Cardiac muscle cell (in vitro differentiated cells and primary cell): ENCODE data around the gene EIF5A2. TPM values are rescaled to one million over a fixed set of nuclear protein-coding genes. Genes with fewer than 3 reads are reported as not detected.

Source experiments
- DNase-seq, 2 donors: peaks; one replicate each; pipeline versions ENCODE4 v3.0.0 to v3.0.0-alpha.2; 2010 to 2017; ENCODE audit warnings: low read depth in 1 of 2, low spot score in 1 of 2
- H3K27ac ChIP-seq: fragments of 200-600 bp; sonication (generic); 2 replicates; pipeline ENCODE4 v1.5.1; 2016
- H3K27me3 ChIP-seq: fragments of 200-600 bp; sonication (generic); 2 replicates; pipeline ENCODE4 v1.6.0; 2016; ENCODE audit warnings: control low read depth
- H3K36me3 ChIP-seq: fragments of 200-600 bp; sonication (generic); 2 replicates; pipeline ENCODE4 v1.5.1; 2016; ENCODE audit warnings: control low read depth
- H3K4me1 ChIP-seq: fragments of 200-600 bp; sonication (generic); 2 replicates; pipeline ENCODE4 v1.8.1; 2017; ENCODE audit warnings: low read depth, mild to moderate bottlenecking, mixed run types
- H3K4me3 ChIP-seq: fragments of 200-600 bp; sonication (generic); 2 replicates; pipeline ENCODE4 v1.5.1; 2016; ENCODE audit warnings: mild to moderate bottlenecking
- H3K9me3 ChIP-seq: fragments of 200-600 bp; sonication (generic); 2 replicates; pipeline ENCODE4 v1.5.1; 2017; ENCODE audit warnings: low read depth, mild to moderate bottlenecking, control low read depth
- CTCF ChIP-seq: IDR thresholded peaks from 2 replicates; pipeline ENCODE4 v1.5.1; 2012; ENCODE audit warnings: low read depth, mild to moderate bottlenecking, low read length
- polyA plus RNA-seq: library from polyadenylated mRNA; unstranded; fragments of >200 nt; fragmentation: Nextera tagmentation; extraction: Ambion mirVana; gene quantifications from 2 replicates; pipeline ENCODE4 v1.2.1, GENCODE V29; 2016
- total RNA-seq: library from RNA; depleted of rRNA; stranded (reverse); fragments of >200 nt; gene quantifications from 2 replicates; pipeline ENCODE4 v1.2.3, GENCODE V29; 2016

EIF5A2 gene
- total and polyA plus RNA-seq, 2 experiments from 2014 or later = 1.3 to 7.3 TPM

- no peak overlapping the region for H3K4me3 ChIP-seq
- no peaks in the 10 kb centered on the region for H3K9me3 ChIP-seq
- H3K36me3 ChIP-seq = no peaks in the 10 kb centered on the region
- DNase-seq = no peak
- no peaks in the 10 kb centered on the region for H3K27me3 ChIP-seq
- H3K4me1 ChIP-seq = no peaks in the 10 kb centered on the region
- no peak overlapping the region for H3K27ac ChIP-seq
- TF ChIP-seq CTCF = no peak
Observed at GRCh38 chr3:170914690-170915089, 6.3 kb upstream of the EIF5A2 start.

- Histone ChIP-seq H3K4me3 (no peak overlapping the region), H3K27me3 (no peaks in the 10 kb centered on the region), H3K27ac (no peak overlapping the region), H3K9me3 (no peaks in the 10 kb centered on the region), H3K4me1 (no peaks in the 10 kb centered on the region), H3K36me3 (no peaks in the 10 kb centered on the region)
- TF ChIP-seq CTCF = no peak
- DNase-seq = no peak
Observed at GRCh38 chr3:170914212-170914611, 5.8 kb upstream of the EIF5A2 start.

- no peak overlapping the region for H3K27ac ChIP-seq
- H3K4me1 ChIP-seq = no peaks in the 10 kb centered on the region
- TF ChIP-seq CTCF = no peak
- no peaks in the 10 kb centered on the region for H3K9me3 ChIP-seq
- peaks cover 18% of the 10 kb centered on the region for H3K27me3 ChIP-seq
- H3K36me3 ChIP-seq = no peaks in the 10 kb centered on the region
- no peak overlapping the region for H3K4me3 ChIP-seq
- no peak for DNase-seq
Observed at GRCh38 chr3:170911051-170911450, 2.6 kb upstream of the EIF5A2 start.

DNA sequence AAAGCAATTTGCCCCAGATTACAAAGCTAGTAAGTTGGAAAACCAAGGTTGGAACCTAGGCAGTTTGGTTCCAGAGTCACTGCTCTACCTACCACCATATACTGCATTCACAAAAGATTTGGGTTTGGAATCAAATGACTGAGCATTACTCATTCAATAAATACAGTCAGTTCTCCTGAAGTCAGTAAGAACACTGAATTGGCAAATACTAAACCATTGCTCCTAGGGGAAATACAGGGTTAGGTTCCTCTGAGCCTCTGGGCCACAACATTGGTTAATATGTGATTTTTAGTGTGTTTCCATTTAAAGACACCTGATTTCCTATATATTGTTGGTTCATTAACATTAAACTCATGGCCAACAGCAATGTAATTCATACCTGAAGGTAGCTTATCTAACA lies 2.1 kb upstream of the EIF5A2 start:
- DNase-seq = no peak
- Histone ChIP-seq H3K27me3 (peaks cover 18% of the 10 kb centered on the region), H3K9me3 (no peaks in the 10 kb centered on the region), H3K36me3 (no peaks in the 10 kb centered on the region), H3K4me1 (no peaks in the 10 kb centered on the region), H3K4me3 (no peak overlapping the region), H3K27ac (no peak overlapping the region)
- no peak for TF ChIP-seq CTCF

GRCh38 chr3:170909129-170909903 lies 879 bp upstream of the EIF5A2 start:
- Histone ChIP-seq H3K9me3 (no peaks in the 10 kb centered on the region), H3K4me3 (no peak overlapping the region), H3K36me3 (no peaks in the 10 kb centered on the region), H3K27ac (no peak overlapping the region), H3K27me3 (peaks cover 18% of the 10 kb centered on the region), H3K4me1 (no peaks in the 10 kb centered on the region)
- TF ChIP-seq CTCF = no peak
- DNase-seq = peak in 1 of 2 donors; percentile 94
